H9 (cell line): ENCODE measurements around the gene KRT13. TPM values are rescaled to one million over a fixed set of nuclear protein-coding genes. Genes with fewer than 3 reads are reported as not detected.

Source experiments
- DNase-seq: peaks from one replicate; pipeline ENCODE4 v3.0.0-alpha.2; 2017
- H2AFZ ChIP-seq: one replicate; pipeline ENCODE4 v1.6.1; 2013; ENCODE audit warnings: mild to moderate bottlenecking, low read length, control low read depth, moderate library complexity
- H2AK5ac ChIP-seq: 2 replicates; pipeline ENCODE4 v1.6.1; 2013; ENCODE audit warnings: low read length, control low read depth, mixed read lengths; ENCODE audit not compliant: insufficient read length
- H2BK120ac ChIP-seq: one replicate; pipeline ENCODE4 v1.6.1; 2013; ENCODE audit warnings: low read depth, mild to moderate bottlenecking, low read length, control low read depth, inconsistent platforms; ENCODE audit not compliant: poor library complexity, severe bottlenecking
- H2BK12ac ChIP-seq: 2 replicates; pipeline ENCODE4 v1.6.1; 2013; ENCODE audit warnings: low read length, control low read depth, mixed read lengths, low read depth; ENCODE audit not compliant: insufficient read length
- H2BK15ac ChIP-seq: 2 replicates; pipeline ENCODE4 v1.6.1; 2013; ENCODE audit warnings: low read depth, low read length, control low read depth
- H2BK20ac ChIP-seq: one replicate; pipeline ENCODE4 v1.6.1; 2013; ENCODE audit warnings: low read depth, mild to moderate bottlenecking, low read length, control low read depth, inconsistent platforms; ENCODE audit not compliant: poor library complexity, severe bottlenecking
- H2BK5ac ChIP-seq: 2 replicates; pipeline ENCODE4 v1.6.1; 2013; ENCODE audit warnings: low read length, control low read depth, mixed read lengths; ENCODE audit not compliant: insufficient read length
- H3K14ac ChIP-seq: 2 replicates; pipeline ENCODE4 v1.6.1; 2013; ENCODE audit warnings: low read length, control low read depth; ENCODE audit not compliant: insufficient read depth
- H3K18ac ChIP-seq: 2 replicates; pipeline ENCODE4 v1.6.1; 2013; ENCODE audit warnings: low read depth, mild to moderate bottlenecking, mixed read lengths, low read length, control low read depth; ENCODE audit not compliant: insufficient read length
- H3K23ac ChIP-seq: 2 replicates; pipeline ENCODE4 v1.6.1; 2013; ENCODE audit warnings: low read length, control low read depth, mixed read lengths, low read depth; ENCODE audit not compliant: insufficient read length
- H3K23me2 ChIP-seq: 2 replicates; pipeline ENCODE4 v1.6.1; 2013; ENCODE audit warnings: low read depth, mild to moderate bottlenecking, mixed read lengths, low read length, control low read depth; ENCODE audit not compliant: insufficient read length, poor library complexity, severe bottlenecking
- H3K27ac ChIP-seq: 2 replicates; pipeline ENCODE4 v1.5.1; 2013; ENCODE audit warnings: low read length, control low read depth, mixed read lengths, low read depth; ENCODE audit not compliant: insufficient read length
- H3K27me3 ChIP-seq: 2 replicates; pipeline ENCODE4 v1.6.1; 2013; ENCODE audit warnings: low read length, control low read depth, inconsistent platforms; ENCODE audit not compliant: insufficient read depth
- H3K4ac ChIP-seq: 2 replicates; pipeline ENCODE4 v1.6.1; 2013; ENCODE audit warnings: low read depth, mild to moderate bottlenecking, control low read depth, inconsistent platforms, low read length, moderate library complexity
- H3K4me1 ChIP-seq: 2 replicates; pipeline ENCODE4 v1.6.1; 2013; ENCODE audit warnings: low read length, control low read depth, inconsistent platforms; ENCODE audit not compliant: insufficient read depth
- H3K4me2 ChIP-seq: 2 replicates; pipeline ENCODE4 v1.6.1; 2013; ENCODE audit warnings: low read length, control low read depth, mixed read lengths; ENCODE audit not compliant: insufficient read length, insufficient read depth
- H3K56ac ChIP-seq: 2 replicates; pipeline ENCODE4 v1.6.1; 2013; ENCODE audit warnings: low read depth, mild to moderate bottlenecking, mixed read lengths, low read length, control low read depth; ENCODE audit not compliant: insufficient read length
- H3K79me1 ChIP-seq: 2 replicates; pipeline ENCODE4 v1.6.1; 2013; ENCODE audit warnings: low read depth, mild to moderate bottlenecking, moderate library complexity, low read length, control low read depth, inconsistent platforms; ENCODE audit not compliant: insufficient read depth, poor library complexity, severe bottlenecking
- H3K79me2 ChIP-seq: 2 replicates; pipeline ENCODE4 v1.6.1; 2013; ENCODE audit warnings: low read length, control low read depth, inconsistent platforms; ENCODE audit not compliant: insufficient read depth
- H3K9ac ChIP-seq: 2 replicates; pipeline ENCODE4 v1.6.1; 2013; ENCODE audit warnings: low read length, control low read depth, mixed read lengths; ENCODE audit not compliant: insufficient read length; ENCODE audit errors: extremely low read depth
- H3K9me3 ChIP-seq: one replicate; pipeline ENCODE4 v1.6.1; 2013; ENCODE audit warnings: low read depth, low read length, inconsistent platforms; ENCODE audit not compliant: control insufficient read depth
- H3T11ph ChIP-seq: one replicate; pipeline ENCODE4 v1.6.1; 2013; ENCODE audit warnings: mild to moderate bottlenecking, low read length, control low read depth, inconsistent platforms
- H4K20me1 ChIP-seq: one replicate; pipeline ENCODE4 v1.6.1; 2013; ENCODE audit not compliant: control insufficient read depth, insufficient read length, insufficient read depth
- H4K5ac ChIP-seq: 2 replicates; pipeline ENCODE4 v1.6.1; 2013; ENCODE audit warnings: low read depth, mild to moderate bottlenecking, mixed read lengths, low read length, control low read depth; ENCODE audit not compliant: insufficient read length
- H4K8ac ChIP-seq: replicated peaks from 2 replicates; pipeline ENCODE4 v1.6.1; 2013; ENCODE audit warnings: low read length, control low read depth, mixed read lengths, low read depth; ENCODE audit not compliant: insufficient read length
- H4K91ac ChIP-seq: 2 replicates; pipeline ENCODE4 v1.6.1; 2013; ENCODE audit warnings: low read depth, mild to moderate bottlenecking, moderate library complexity, mixed read lengths, low read length, control low read depth; ENCODE audit not compliant: insufficient read length
- H3K27ac Mint-ChIP-seq, 3 experiments: 2 replicates in 2 of 3; 3 replicates in 1 of 3; pipeline ENCODE4 v1.8.0; 2020 to 2021; ENCODE audit warnings: mixed read lengths in 3 of 3, mild to moderate bottlenecking in 1 of 3, moderate library complexity in 1 of 3
- H3K27me3 Mint-ChIP-seq: 2 replicates; pipeline ENCODE4 v1.8.0; 2021; ENCODE audit warnings: low read depth, mild to moderate bottlenecking, moderate library complexity, mixed read lengths
- H3K36me3 Mint-ChIP-seq, 3 experiments: 2 replicates in 2 of 3; 3 replicates in 1 of 3; pipeline ENCODE4 v1.8.0; 2020 to 2021; ENCODE audit warnings: low read depth in 3 of 3, mixed read lengths in 3 of 3; ENCODE audit not compliant: insufficient read depth in 1 of 3
- H3K4me1 Mint-ChIP-seq, 2 experiments: 2 replicates each; pipeline ENCODE4 v1.8.0; 2020; ENCODE audit warnings: mixed read lengths in 2 of 2
- H3K4me3 Mint-ChIP-seq, 2 experiments: 2 replicates in 1 of 2; 3 replicates in 1 of 2; pipeline ENCODE4 v1.8.0; 2020 to 2021; ENCODE audit warnings: mild to moderate bottlenecking in 2 of 2, mixed read lengths in 2 of 2, moderate library complexity in 1 of 2
- H3K9me3 Mint-ChIP-seq, 2 experiments: 2 replicates in 1 of 2; 3 replicates in 1 of 2; pipeline ENCODE4 v1.8.0; 2020; ENCODE audit warnings: mild to moderate bottlenecking in 2 of 2, mixed read lengths in 2 of 2, moderate library complexity in 1 of 2
- CTCF ChIP-seq: fragments of 200-600 bp; sonication (generic); conservative IDR thresholded peaks from 3 replicates; pipeline ENCODE4 v1.8.0; 2021; ENCODE audit warnings: antibody characterized with exemption, mild to moderate bottlenecking
- WGBS: extraction: QIAGEN DNeasy Blood & Tissue Kit; methylation state at CpG from one replicate; pipeline ENCODE4 v1.1.7; 2013; ENCODE audit warnings: missing lambda C conversion rate, low lambda C conversion rate, mixed read lengths; ENCODE audit not compliant: insufficient read length; ENCODE audit errors: extremely low coverage; 5-methylcytosine and 5-hydroxymethylcytosine counted together
- total RNA-seq: library from RNA; stranded (reverse); gene quantifications from 2 replicates; pipeline ENCODE4 v1.2.1, GENCODE V29; 2021

The KRT13 gene
- total RNA-seq, 1 experiment from 2014 or later, result not detected

- WGBS, result no CpG with 5 or more reads among the region's 3 CpGs
These were observed 12.6 kb upstream of the KRT13 start for GRCh38 chr17:41518031-41518430.

More at GRCh38 chr17:41518031-41518430, 12.6 kb upstream of the KRT13 start:
- Histone ChIP-seq H3K9ac (no peak overlapping the region), H3K14ac (no peak overlapping the region), H3K18ac (no peak overlapping the region), H3K4ac (no peak overlapping the region), H4K8ac (no peak overlapping the region), H3K27ac (no peak overlapping the region), H4K91ac (no peak overlapping the region), H2AFZ (no peak overlapping the region), H2BK20ac (no peak overlapping the region), H4K5ac (no peak overlapping the region), H2BK15ac (no peak overlapping the region), H3K9me3 (no peaks in the 10 kb centered on the region), H3K79me1 (no peaks in the 10 kb centered on the region), H4K20me1 (no peaks in the 10 kb centered on the region), H2AK5ac (no peak overlapping the region), H3K4me1 (no peaks in the 10 kb centered on the region; the same call in 1 of the 2 replicates), H3T11ph (no peak overlapping the region), H2BK5ac (no peak overlapping the region), H3K23me2 (no peaks in the 10 kb centered on the region), H3K79me2 (no peaks in the 10 kb centered on the region), H3K56ac (no peak overlapping the region), H3K27me3 (no peaks in the 10 kb centered on the region), H3K23ac (no peak overlapping the region), H2BK12ac (no peak overlapping the region), H2BK120ac (no peak overlapping the region), H3K4me2 (no peak overlapping the region)
- H3K27me3 Mint-ChIP-seq, result no peaks in the 10 kb centered on the region; the same call in 1 of the 2 replicates
- no peak overlapping the region for H3K4me3 Mint-ChIP-seq
- no peak for TF ChIP-seq CTCF
- peaks cover 1 to 4% (median 1%) of the 10 kb centered on the region in 3 experiments; a peak in 4 of 7 replicates for H3K36me3 Mint-ChIP-seq
- peaks cover 23 to 31% of the 10 kb centered on the region in 2 experiments for H3K4me1 Mint-ChIP-seq
- H3K27ac Mint-ChIP-seq, result peak overlapping the region in 1 of 3 experiments; percentile 74; a peak in 1 of 7 replicates
- no peak for DNase-seq
- no peaks in the 10 kb centered on the region; a peak in 2 of 5 replicates for H3K9me3 Mint-ChIP-seq
